HG03342 (cell line): Measurements from ENCODE around the gene BRINP1.
"Not testable (repeated sequence)": the region's sequence is repeated elsewhere in the genome, so short reads cannot be mapped to it uniquely, and the experiment has no call there.

Experiments
- ATAC-seq: cut with Tn5 transposase; IDR thresholded peaks from one replicate; pipeline ENCODE4 v1.9.1; 2021; ENCODE audit warnings: mild to moderate bottlenecking, moderate library complexity; ENCODE audit not compliant: unreplicated experiment

Gene BRINP1

DNA sequence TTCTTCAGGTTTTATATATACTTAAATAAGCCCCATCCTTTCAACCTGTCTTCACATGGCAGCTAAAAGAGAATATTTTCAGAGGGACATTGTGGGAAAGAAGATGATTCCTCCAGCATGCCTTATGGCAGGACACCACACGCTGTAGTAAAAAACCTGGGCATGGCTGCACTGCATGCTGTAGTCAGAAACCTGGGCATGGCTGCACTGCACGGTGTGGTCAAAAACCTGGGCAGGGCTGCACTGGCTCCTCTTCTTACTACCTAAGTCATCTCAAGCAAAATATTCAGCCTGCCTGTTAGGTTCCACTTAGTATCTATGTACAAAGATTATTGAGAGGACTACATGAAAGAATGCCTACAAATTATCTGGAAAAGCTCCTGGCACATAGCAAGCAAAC lies 153.6 kb downstream of the BRINP1 start:
- no peak for ATAC-seq

- no peak for ATAC-seq
Measured at GRCh38 chr9:119213471-119213870, 155.8 kb downstream of the BRINP1 start.

- ATAC-seq = no peak
Measured at GRCh38 chr9:119197893-119198607, 171.2 kb downstream of the BRINP1 start.

DNA sequence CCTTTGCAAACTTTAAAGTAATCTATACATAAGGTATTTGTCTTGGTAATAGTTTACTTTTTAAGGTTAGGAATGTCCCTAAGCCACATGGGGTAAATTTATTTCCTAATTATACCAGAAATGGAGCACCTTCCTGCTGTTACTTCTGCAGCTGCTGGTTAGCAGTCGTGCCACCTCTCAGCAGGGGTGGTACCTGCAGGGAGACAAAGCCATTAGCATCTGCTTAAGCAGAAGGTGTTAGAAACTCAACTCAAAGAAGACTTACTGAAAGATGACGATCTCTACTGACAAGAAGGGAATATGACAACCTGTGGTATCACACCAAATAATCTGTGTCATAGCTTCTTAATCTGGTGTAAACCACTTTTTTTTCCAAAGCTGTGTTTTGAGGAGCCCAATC lies 173.7 kb downstream of the BRINP1 start:
- ATAC-seq = no peak

DNA sequence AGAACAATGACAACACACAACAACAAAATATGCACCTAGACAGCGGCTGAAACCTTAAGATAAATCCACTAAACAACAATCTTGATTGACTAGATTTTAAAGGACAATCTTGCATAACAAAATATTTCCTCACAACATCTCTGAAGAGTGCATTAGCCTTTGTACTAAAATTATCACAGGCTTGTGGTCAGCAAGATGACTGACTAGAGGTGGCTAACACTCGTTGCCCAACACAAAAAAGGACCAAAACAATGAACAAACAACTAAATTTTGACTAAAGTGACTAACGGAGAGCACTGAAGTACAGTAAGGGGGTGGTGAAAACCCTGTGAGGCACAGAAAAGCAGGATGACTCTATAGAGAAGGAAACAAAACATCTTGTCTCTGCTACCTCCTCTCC lies 183.9 kb downstream of the BRINP1 start:
- ATAC-seq = no peak

- no peak for ATAC-seq
Measured at GRCh38 chr9:119184265-119184936, 184.8 kb downstream of the BRINP1 start.

DNA sequence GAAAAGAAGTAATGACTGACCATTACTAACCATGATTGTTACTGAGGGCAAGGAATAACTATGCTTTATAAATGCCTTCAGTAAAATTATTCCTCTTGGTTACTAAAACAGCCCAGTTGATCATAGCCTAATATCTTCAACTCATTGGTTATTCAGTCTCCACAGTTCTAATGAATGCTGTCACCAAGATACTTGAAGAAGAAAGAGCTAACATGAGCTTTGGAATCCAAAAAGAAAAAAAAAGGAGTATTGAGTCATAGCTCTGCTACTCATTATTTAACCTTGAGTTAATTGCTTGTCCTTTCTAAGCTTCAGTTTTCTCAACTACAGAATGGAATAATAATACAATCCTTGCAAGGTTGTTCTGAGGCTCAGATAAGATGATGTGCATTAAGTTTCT lies 187.7 kb downstream of the BRINP1 start:
- no peak for ATAC-seq

DNA sequence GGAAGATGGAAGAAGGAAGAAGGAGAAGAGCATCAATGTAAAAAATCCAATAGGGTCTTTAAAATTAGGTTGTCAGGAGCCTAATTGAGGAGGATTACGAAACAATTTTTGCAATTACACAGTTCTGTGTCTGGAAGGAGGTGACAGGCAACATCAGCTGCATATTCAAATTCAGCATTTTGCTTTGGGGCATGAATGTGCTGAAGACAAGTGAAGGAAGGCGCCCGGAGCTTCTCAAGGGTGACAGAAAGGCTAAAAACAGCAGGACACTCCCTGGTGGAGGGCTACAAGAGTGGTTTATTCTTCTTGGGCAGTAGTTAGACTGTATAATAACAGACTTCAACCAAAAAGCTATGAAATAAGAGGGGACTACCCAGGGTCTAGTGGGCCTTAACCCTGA lies 188.3 kb downstream of the BRINP1 start:
- no peak for ATAC-seq

DNA sequence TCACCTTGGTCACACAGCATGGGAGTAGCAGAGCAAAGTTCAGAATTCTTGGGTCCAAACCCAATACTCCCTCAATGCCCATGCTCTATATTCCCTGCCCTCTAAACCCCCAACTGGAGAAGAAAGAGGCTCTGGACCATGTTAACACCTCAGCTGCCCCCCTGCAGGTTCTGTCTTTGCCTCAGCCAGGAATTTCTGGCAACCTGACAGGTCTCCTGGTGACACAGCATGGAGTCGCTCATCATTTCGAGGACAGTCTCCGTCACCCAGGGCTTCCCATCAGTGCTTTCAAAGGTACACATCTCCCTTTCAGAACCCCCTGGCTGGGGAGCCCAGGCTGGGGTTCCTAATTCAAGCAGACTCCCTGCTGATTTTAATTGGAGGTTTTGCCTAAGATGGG lies 189.5 kb downstream of the BRINP1 start:
- ATAC-seq = no peak

- ATAC-seq = no peak
Measured at GRCh38 chr9:119177196-119177595, 192.0 kb downstream of the BRINP1 start.

GRCh38 chr9:119175581-119175980 lies 193.7 kb downstream of the BRINP1 start:
- ATAC-seq = no peak

- not testable (repeated sequence) for ATAC-seq
Measured at GRCh38 chr9:119169222-119169621, 200.0 kb downstream of the BRINP1 start.

DNA sequence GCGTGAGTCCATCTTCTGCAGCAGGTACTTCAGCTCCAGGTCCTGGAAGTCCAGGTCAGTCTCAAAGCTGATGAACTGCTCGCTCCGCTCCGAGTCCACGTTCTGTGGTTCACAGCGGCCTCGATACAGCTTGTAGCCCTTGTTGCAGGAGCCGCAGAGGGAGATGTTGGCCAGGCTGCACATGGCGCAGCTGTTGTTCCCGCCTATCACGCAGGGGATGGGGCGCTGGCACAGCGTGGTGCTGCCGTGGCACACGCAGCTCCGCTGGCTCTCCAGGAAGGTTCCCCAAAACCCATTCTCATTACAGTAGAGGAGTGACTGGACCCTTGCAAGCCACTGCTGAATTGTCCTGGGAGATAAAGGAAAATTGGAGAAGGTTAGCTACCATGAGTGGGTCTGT lies 201.4 kb downstream of the BRINP1 start:
- no peak for ATAC-seq

- no peak for ATAC-seq
Measured at GRCh38 chr9:119167267-119167666, 202.0 kb downstream of the BRINP1 start.

DNA sequence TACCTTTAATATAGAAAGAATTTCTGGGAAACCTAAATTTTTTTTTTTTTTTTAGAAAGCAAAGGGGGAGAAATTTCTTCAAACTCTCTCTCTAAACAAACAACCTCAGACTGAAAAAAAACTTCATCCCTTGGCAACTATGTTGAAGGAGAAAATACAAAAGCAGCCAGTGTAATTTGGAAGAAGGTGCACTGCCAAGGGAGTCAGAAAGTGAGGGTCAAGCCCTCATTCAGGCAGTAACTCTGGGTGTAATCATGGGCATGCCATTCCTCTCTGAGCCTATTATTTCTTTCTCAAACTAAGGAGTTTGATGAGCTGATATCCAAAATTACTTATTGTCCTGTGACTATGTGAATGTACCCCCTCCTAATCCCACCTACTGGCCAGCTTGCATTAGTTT lies 203.1 kb downstream of the BRINP1 start:
- ATAC-seq = no peak

- no peak for ATAC-seq
Measured at GRCh38 chr9:119165131-119165530, 204.1 kb downstream of the BRINP1 start.

- ATAC-seq = no peak
Measured at GRCh38 chr9:119164716-119165115, 204.5 kb downstream of the BRINP1 start.

GRCh38 chr9:119160551-119160950 lies 208.7 kb downstream of the BRINP1 start:
- no peak for ATAC-seq

DNA sequence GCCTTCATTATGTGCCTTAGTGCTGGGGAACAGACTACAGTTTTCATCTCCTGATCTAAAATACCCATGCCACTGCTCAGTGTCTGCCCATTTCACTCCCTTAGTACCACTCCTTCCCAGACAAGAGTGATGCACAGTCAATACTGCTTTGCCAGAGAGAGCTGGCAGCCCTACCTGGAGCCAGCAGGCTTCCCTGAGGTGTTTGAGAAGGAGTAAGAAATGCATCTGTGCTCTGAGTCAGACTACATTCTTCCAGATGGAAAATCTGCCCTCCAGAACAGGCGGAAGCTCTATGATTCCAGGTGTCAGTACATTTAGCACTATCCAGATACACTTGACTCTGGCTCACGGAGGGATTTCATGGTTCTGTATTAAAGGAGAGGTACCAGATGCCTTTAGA lies 209.8 kb downstream of the BRINP1 start:
- no peak for ATAC-seq

GRCh38 chr9:119157196-119157595 lies 212.0 kb downstream of the BRINP1 start:
- no peak for ATAC-seq

GRCh38 chr9:119156354-119156753 lies 212.9 kb downstream of the BRINP1 start:
- ATAC-seq = no peak

DNA sequence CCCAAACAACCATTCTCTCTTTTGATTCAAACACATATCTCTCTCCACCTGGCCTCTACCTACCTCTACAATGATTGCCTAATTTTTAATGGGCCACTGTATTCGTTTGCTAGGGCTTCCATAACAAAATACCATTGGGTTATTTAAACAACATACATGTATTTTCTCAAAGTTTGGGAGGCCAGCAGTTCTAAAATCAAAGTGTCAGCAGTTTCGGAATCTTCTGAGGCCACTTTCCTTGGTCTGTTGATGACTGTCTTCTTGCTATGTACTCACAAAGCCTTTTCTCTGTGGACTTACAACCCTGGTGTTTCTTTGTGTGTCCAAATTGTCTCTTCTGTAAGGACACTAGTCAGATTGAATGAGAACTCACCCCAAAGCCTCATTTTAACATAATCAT lies 214.7 kb downstream of the BRINP1 start:
- no peak for ATAC-seq

DNA sequence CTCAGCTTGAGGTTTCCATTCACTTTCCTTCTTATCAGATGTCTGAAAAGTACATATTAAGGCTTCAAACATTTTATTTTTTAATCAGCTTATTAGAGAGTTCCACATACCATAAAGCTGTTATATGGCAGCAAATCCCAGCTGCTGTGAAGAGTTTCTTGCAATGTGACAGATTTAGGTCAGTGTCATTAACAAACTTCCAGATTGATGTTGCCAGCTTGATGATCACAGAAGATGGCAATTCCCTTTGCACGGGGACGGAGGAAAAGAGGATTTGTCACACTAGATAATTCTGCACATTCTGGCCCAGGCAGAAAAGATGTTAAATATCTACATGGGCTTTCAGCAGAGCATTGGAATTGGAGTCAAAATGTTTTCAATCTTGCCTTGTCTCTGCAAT lies 215.8 kb downstream of the BRINP1 start:
- no peak for ATAC-seq
